Measurements from ENCODE around the gene UGT2A3. TPM values are rescaled to one million over a fixed set of nuclear protein-coding genes. Genes with fewer than 3 reads are reported as not detected.
A peak's percentile ranks its signal among the peaks of the same experiment; 100 is the strongest.

Gene UGT2A3
- total RNA-seq, 1 donor from 2014 or later: 0.06 TPM

DNA sequence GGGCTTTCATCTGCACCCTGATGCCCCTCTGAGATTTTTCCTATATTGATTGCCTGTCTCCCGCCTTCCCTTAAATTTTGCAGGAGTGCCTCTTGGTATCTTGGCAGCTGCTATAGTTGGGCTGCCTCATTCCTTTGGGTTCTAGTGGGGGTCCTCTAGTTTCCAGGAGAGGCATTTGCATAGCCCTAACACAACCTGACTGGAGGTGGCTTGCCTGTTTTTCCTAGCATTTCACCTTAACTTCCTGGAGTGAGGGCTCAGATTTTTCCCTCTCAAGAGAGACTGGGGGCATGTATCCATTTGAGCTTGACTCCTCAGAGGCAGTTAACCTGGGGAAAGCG is 46.0 kb downstream of the UGT2A3 start:
- TF ChIP-seq, protein P1, sequence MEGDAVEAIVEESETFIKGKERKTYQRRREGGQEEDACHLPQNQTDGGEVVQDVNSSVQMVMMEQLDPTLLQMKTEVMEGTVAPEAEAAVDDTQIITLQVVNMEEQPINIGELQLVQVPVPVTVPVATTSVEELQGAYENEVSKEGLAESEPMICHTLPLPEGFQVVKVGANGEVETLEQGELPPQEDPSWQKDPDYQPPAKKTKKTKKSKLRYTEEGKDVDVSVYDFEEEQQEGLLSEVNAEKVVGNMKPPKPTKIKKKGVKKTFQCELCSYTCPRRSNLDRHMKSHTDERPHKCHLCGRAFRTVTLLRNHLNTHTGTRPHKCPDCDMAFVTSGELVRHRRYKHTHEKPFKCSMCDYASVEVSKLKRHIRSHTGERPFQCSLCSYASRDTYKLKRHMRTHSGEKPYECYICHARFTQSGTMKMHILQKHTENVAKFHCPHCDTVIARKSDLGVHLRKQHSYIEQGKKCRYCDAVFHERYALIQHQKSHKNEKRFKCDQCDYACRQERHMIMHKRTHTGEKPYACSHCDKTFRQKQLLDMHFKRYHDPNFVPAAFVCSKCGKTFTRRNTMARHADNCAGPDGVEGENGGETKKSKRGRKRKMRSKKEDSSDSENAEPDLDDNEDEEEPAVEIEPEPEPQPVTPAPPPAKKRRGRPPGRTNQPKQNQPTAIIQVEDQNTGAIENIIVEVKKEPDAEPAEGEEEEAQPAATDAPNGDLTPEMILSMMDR (conservative IDR thresholded peaks at IDR 0.05; ENCODE audit: low read depth, low read length): no peak
- peak overlapping the region; percentile 56 for H3K4me3 ChIP-seq (ENCODE audit: low read depth, low read length)
- no peak for DNase-seq (ENCODE audit: low read depth)

GRCh38 chr4:68904786-68905185 is 46.8 kb downstream of the UGT2A3 start:
- no peak for DNase-seq (ENCODE audit: low read depth)
- TF ChIP-seq, protein P1 (conservative IDR thresholded peaks at IDR 0.05; ENCODE audit: low read depth, low read length): peak; percentile 76
- peak overlapping the region; percentile 56 for H3K4me3 ChIP-seq (ENCODE audit: low read depth, low read length)

DNA sequence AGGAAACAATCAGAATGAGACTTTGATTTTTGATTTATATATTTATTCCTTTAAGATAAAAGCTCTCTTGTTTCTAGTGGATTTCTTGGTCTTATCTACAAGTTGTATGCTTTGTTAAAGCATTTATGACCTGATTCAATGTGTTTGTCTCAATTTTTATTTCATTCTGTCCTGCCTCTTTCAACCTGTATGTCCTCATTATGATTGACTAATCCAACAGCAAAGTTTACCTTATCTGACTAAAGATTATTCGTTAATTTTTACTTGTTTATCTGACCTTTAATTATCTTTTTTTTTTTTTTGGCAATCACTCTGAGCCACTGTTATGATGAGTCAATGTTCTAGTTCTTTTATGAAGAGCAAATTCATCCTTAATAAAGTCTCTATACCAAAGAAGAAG is 54.9 kb downstream of the UGT2A3 start:
- no peak overlapping the region for H3K4me3 ChIP-seq (ENCODE audit: low read depth, low read length)
- no peak for DNase-seq (ENCODE audit: low read depth)
- TF ChIP-seq, protein P1 (conservative IDR thresholded peaks at IDR 0.05; ENCODE audit: low read depth, low read length): no peak

- TF ChIP-seq, protein P1 (conservative IDR thresholded peaks at IDR 0.05; ENCODE audit: low read depth, low read length): no peak
- DNase-seq (ENCODE audit: low read depth): no peak
Observed at GRCh38 chr4:68895561-68896198, 55.9 kb downstream of the UGT2A3 start.

GRCh38 chr4:68892861-68893260 is 58.7 kb downstream of the UGT2A3 start:
- TF ChIP-seq, protein P1 (conservative IDR thresholded peaks at IDR 0.05; ENCODE audit: low read depth, low read length): no peak
- DNase-seq (ENCODE audit: low read depth): no peak
- H3K4me3 ChIP-seq (ENCODE audit: low read depth, low read length): no peak overlapping the region

More at GRCh38 chr4:68895561-68896198, 55.9 kb downstream of the UGT2A3 start:
- H3K4me3 ChIP-seq (ENCODE audit: low read depth, low read length): no peak overlapping the region

DNA sequence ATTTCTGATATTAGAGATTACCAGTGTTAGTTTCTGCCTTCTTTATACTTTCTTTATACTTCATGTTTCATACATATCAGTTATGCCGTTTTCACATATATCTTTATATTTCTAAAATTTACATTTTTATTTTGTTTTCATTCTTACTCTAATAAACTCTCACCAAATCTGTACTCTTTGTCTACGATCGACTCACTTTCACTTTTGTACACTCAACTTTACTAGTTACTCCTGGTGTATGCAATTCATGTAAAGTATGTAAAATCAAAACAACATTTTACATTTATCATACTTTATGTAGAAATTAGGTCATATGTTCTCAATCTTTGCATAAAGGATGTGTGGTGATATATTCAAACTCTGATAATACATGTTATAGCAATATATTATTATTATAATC is 59.9 kb downstream of the UGT2A3 start:
- no peak for DNase-seq (ENCODE audit: low read depth)
- TF ChIP-seq, protein P1 (conservative IDR thresholded peaks at IDR 0.05; ENCODE audit: low read depth, low read length): no peak
- no peak overlapping the region for H3K4me3 ChIP-seq (ENCODE audit: low read depth, low read length)

- DNase-seq (ENCODE audit: low read depth): no peak
- TF ChIP-seq, protein P1 (conservative IDR thresholded peaks at IDR 0.05; ENCODE audit: low read depth, low read length): no peak
Observed at GRCh38 chr4:68885545-68885944, 66.1 kb downstream of the UGT2A3 start.

More at GRCh38 chr4:68885545-68885944, 66.1 kb downstream of the UGT2A3 start:
- H3K4me3 ChIP-seq (ENCODE audit: low read depth, low read length): no peak overlapping the region

Data from epithelial cell of proximal tubule (primary cell).